ENCODE measurements around the gene SIRT2.
"Not testable (repeated sequence)": the region's sequence is repeated elsewhere in the genome, so short reads cannot be mapped to it uniquely, and the experiment has no call there.

The SIRT2 gene

DNA sequence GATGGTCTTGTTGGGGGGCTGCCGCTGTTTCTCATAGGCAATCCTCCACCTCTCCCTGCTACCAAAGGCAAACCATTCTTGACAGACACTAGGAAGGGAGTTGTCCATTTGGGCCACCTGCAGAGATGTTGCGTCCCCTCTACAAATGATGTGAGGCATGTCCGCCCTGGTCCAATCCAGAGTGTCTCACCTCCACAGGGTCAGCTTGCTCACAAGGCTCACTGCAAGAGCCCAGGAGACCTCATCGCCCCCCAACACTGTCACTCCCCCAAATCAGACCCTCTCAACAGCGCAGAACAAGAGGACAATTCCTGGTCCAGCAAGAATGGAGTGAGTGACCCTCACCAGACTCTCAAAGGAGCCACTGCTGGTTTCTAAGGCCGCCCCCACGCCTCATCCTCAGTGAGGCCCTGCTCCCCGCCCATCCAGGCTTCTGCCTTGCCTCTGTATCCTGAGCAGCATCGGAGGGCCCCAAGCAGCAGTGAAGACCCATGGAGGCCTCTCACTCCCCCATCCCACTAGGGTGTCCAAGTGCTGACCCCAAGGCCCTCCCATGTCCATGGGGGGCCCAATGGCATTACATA is 56.2 kb downstream of the SIRT2 start:
- no peak for DNase-seq (ENCODE audit: low spot score)

GRCh38 chr19:38842439-38843174 is 56.8 kb downstream of the SIRT2 start:
- DNase-seq (ENCODE audit: low spot score) = no peak

- DNase-seq (ENCODE audit: low spot score) = no peak
Measured at GRCh38 chr19:38841787-38842438, 57.5 kb downstream of the SIRT2 start.

DNA sequence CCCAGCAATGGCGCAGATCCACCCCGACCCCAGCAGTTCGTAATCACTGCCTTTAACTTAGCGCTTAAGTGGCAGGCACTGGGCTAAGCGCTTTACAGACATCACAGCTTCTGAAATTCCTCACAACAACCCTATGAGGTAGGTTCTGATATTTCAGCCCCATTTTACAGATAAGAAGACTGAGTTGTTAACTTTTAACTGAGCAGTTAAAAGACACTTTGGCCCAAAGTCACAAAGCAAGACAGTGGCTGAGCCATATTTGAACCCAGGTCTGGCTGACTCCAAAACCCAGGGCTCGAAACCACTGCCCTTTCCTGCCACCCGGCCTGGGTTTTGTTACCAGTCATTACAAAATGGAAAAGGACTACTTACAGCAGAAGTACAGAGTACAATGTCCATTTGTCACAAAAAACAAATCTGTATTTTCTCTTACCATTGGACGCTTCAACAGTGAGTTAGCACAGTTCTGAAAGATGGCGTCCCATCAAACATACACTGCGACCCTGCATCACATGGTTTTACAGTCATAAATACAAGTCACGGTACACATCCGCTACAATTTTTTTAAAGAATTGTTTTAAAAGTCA is 58.1 kb downstream of the SIRT2 start:
- DNase-seq (ENCODE audit: low spot score) = no peak

- no peak for DNase-seq (ENCODE audit: low spot score)
Measured at GRCh38 chr19:38840583-38840968, 58.8 kb downstream of the SIRT2 start.

GRCh38 chr19:38839816-38840582 is 59.4 kb downstream of the SIRT2 start:
- DNase-seq (ENCODE audit: low spot score) = no peak

GRCh38 chr19:38838986-38839761 is 60.2 kb downstream of the SIRT2 start:
- DNase-seq (ENCODE audit: low spot score) = no peak

GRCh38 chr19:38838208-38838985 is 61.0 kb downstream of the SIRT2 start:
- DNase-seq (ENCODE audit: low spot score) = no peak

GRCh38 chr19:38837656-38838121 is 61.7 kb downstream of the SIRT2 start:
- no peak for DNase-seq (ENCODE audit: low spot score)

DNA sequence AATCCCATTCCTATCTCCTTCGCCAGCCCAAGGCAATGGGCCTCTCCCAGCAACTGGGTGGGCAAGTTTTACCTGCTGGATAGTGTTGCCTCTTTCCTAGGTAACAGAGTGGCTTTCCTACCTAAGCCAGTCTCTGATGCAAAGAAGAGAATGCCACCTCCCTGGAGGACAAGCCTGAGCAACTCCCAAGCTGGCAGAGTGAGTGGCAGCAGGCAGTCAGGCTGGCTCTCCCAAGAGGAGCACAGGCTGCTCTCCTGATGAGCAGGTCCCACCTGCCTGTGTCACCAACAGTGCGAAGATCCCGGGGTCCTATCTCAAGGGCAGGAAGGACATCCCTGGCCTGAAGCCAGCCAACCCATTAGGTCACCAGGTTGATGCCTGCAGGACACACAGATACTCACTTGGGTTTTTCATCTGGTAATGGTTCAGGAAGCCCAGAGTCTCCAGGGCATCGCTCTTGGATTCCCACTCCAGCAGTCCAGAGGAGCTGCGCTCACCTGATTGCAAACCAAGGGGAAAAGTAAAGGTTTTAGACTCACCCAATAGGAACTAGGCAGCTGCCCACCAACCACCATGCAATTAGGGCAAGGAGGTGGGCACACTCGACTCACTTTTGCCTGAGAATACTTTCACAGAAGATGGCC is 62.3 kb downstream of the SIRT2 start:
- DNase-seq (ENCODE audit: low spot score) = no peak

DNA sequence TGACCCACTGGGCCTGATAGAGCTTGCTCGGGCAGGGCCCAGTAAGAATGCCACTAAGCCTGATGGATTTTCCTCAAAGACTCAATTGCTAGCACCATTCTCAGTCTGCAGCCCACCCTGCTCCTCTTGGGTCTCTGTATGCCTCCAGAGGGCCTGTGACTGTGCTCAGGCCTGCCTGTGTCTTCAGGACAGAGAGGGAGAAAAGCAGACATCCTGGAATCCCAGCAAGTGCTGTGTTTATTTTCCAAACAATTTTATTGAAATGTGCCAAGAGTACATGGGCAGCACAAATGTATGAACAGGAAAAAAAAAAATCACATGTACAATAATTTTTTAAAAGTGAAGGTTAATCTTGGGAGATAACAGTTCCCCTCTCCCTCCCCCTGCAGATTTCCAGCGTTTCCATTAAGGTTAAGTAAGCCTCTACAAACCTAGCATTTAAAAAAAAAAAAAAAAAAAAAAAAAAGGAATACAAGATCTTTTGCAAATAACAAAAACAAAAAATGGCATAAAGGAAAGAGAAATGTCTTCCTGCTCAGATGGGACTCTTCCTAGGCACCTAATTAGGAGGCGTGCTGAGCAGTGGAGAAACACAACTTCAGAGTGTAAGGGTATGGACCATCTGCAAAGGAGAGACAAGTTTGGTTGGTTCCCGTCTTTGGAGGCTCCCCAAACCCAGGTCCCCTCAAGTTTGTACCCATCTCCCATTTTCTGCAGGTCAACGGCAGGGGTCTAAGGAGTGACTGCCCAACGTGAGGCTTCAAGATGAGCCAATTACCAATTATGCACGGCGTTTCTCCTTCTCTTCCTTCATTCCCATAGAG is 63.0 kb downstream of the SIRT2 start:
- no peak for DNase-seq (ENCODE audit: low spot score)

GRCh38 chr19:38834590-38834989 is 64.8 kb downstream of the SIRT2 start:
- DNase-seq (ENCODE audit: low spot score) = no peak

GRCh38 chr19:38834104-38834490 is 65.3 kb downstream of the SIRT2 start:
- no peak for DNase-seq (ENCODE audit: low spot score)

GRCh38 chr19:38833092-38833425 is 66.4 kb downstream of the SIRT2 start:
- no peak for DNase-seq (ENCODE audit: low spot score)

DNA sequence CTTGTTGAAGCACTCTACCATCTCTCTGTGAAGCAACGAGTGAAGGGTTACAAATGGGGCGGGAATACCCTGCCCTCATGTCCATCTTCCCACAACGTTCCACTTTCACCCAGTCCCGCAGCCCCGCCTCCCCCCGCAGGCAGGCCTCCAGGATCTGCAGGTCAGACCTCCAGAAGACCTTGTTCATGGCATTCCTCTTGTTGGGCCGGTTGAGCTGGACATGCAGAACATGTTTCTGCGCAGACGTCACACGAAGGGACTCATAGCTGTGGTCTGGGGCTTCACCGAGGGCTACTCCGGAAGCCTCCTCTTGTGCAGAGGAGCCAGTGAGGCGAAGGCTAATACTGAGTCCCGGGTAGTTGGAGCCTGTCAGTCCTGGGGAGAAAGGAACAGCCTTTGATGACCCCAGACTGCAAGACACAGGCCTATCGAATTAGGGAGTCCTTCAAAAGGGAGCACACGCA is 68.2 kb downstream of the SIRT2 start:
- DNase-seq (ENCODE audit: low spot score) = no peak

GRCh38 chr19:38830039-38830733 is 69.2 kb downstream of the SIRT2 start:
- no peak for DNase-seq (ENCODE audit: low spot score)

DNA sequence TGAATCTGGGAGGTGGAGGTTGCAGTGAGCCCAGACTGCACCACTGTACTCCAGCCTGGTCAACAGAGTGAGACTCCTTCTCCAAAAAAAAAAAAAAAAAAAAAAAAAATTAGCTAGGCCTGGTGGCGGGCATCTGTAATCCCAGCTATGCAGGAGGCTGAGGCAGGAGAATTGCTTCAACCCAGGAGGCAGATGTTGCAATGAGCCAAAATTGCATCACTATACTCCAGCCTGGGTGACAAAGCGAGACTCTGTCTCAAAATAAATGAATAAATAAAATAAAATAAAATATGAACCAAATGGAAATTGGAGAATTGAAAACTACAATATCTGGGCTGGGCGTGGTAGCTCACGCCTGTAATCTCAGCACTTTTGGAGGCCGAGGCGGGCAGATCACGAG is 70.2 kb downstream of the SIRT2 start:
- not testable (repeated sequence) for DNase-seq (ENCODE audit: low spot score)

All from putamen (tissue), 1 donor.